NCI-H460 (cell line): ENCODE results near the gene LSM3. TPM values are rescaled to one million over a fixed set of nuclear protein-coding genes. Genes with fewer than 3 reads are reported as not detected.

Source experiments
- DNase-seq: peaks from one replicate; pipeline ENCODE4 v3.0.0-alpha.2; 2016; ENCODE audit warnings: low read depth; ENCODE audit errors: extremely low read depth
- polyA plus RNA-seq: library from polyadenylated mRNA; depleted of rRNA; stranded (reverse); fragments of >200 nt; gene quantifications from 2 replicates; pipeline ENCODE4 v1.2.3, GENCODE V29; 2014; cell fraction: nucleus; rRNA removed
- total RNA-seq: library from RNA; depleted of rRNA; stranded (reverse); fragments of >200 nt; shearing (Covaris generic); gene quantifications from 2 replicates; pipeline ENCODE4 v1.2.3, GENCODE V29; 2014; rRNA removed

The LSM3 gene
- 12.9 and 15.4 TPM in 2 replicates for total RNA-seq
- polyA plus RNA-seq: 8.1 and 16.8 TPM in 2 replicates

DNA sequence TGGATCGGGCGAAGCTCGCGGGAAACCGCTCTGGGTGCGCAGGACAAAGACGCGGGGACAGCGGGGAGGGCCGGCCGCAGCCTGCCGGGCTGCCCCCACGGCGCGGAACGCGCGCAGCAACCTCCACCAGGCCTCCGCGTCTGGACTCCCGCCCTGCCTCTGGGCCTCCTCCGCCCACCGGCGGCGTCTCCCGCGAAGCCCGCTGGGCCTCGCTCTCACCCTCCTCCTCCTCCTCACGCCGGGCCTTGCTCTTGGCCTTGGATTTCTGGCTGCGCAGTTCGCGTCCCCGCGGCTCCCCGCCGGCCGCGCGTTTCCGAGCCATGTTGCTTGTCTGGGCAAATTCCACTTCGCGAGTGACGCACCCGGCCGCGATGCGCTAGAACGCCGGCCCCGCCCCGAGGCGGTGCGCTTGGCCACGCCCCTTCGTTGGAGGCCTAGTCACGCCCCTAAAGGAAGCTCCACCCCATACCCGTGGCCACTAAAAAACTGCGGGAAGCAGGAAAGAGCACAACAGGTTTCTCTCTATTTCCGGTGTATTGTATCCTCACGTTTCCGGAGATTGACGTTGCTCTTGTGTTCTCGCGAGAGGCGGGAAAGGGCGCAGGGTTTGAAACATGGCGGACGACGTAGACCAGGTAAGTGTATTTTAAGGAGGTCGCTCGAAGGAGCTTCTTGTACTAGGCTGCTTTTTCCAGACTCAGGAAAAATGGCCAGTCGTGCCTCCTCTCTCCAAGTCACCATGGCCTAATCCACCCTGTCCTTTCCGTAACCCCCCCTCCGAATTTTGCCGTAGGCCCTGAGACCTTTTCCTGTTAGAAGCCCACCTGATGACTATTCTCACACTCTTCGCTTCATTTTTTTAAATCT, at the start of gene LSM3, which contains the start of gene XPC:
TSS of gene LSM3 (plus strand) at position 571 of the 867 bp plus-strand sequence. CDS start at position 615, 44 bp downstream.
TSS of gene XPC (minus strand) at position 355 of the 867 bp plus-strand sequence. CDS start at position 322, 33 bp downstream.
- DNase-seq: peak; percentile 98

DNA sequence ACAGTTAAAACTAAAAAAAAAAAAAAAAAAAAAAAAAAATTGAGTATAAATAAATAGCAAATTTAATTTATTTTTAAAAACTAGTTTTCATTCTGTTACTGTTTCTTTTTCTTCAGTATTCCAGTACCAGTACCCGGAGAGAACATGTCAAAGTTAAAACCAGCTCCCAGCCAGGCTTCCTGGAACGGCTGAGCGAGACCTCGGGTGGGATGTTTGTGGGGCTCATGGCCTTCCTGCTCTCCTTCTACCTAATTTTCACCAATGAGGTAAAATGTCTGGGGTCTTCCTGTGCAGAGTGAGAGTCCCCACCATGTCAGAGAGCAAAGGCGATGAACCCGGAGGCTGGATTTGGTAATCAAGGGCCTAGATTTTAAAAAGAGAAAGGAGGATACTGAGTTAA, 49.3 kb upstream of the LSM3 start:
- no peak for DNase-seq

GRCh38 chr3:14130230-14130629, 48.4 kb upstream of the LSM3 start:
- no peak for DNase-seq

- no peak for DNase-seq
Observed at GRCh38 chr3:14130707-14131106, 47.9 kb upstream of the LSM3 start.

DNA sequence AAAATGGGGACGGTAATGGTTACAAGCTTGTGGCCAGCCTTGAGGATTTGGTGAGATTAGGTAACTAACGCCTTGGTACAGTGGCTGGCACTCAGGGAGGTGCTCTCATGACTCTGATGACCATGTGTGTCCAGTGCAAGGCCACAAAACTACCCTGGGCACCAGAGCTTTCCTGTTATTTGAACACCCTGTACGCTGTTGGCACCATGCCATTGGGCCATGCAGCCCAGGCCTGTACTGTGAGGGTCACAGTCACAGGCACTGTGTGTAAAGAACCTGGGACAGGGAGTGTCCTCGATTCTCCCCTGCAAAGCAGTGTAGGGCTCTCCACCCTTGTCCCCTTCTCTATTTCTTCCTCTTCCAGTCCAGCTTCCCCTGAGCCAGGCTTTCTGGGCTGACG, 47.5 kb upstream of the LSM3 start:
- DNase-seq: no peak

DNA sequence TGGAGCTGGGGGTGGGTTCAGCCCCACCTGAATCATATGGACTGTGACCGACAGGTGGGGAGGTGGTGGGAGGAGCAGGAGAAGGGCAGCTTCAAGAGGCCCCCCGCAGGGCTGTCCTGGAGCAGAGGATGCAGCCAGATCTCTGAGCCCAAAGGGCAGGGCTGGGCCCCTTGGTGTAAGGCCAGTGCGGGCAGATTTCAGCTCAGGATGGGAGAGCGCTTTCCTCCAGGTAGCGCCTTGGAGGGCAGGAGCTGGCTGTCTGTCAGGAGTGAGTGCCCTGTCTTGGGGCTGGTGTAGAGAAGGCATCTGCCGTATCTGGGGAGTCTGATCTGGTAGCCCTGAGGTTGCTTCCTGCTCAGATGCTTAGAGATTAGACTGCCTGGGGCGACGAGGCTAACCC, 46.5 kb upstream of the LSM3 start:
- no peak for DNase-seq

DNA sequence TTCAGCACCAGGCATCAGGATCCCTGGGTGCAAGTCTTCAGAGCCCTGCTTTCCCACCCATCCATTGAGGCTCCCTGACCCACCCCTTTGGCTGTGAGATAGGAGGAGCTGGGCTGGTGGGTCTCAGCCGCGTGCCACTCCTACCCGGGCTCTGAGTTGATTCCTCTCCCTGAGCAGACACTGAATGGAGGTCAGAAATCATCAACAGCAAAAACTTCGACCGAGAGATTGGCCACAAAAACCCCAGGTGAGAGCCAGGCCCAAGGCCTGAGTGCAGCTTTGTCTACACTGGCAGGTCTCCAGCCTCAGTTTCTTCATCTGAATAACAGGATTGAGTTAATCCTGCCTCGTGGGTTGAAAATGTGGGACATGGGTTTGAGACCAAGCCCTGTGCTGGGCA, 45.9 kb upstream of the LSM3 start:
- DNase-seq: no peak

DNA sequence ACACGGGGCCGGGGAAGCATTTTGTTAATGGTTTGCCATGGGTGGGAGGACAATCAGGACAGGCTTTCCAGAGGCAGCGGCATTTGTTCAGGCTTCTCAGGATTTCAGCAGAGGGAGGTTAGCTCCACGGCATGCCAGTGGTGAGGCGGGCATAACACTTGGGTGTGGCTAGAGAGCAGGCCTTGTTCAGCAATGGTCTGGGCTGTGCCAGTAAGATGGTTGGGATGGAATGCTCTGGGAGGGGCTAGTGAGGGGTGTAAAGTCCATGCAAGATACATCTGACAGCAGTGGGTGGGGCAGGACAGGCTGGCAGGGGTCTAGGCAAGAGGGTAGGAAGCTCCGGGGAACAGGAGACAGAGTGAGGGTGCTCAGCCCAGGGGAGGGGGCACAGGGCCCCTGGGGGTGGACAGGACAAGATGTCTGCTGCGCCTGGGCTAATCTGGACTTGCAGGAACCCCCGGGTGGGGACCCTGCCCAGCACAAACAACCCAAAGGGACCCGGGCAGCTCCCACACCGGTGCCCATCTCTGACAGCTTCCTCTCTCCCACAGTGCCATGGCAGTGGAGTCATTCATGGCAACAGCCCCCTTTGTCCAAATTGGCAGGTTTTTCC, 45.3 kb upstream of the LSM3 start:
- no peak for DNase-seq

DNA sequence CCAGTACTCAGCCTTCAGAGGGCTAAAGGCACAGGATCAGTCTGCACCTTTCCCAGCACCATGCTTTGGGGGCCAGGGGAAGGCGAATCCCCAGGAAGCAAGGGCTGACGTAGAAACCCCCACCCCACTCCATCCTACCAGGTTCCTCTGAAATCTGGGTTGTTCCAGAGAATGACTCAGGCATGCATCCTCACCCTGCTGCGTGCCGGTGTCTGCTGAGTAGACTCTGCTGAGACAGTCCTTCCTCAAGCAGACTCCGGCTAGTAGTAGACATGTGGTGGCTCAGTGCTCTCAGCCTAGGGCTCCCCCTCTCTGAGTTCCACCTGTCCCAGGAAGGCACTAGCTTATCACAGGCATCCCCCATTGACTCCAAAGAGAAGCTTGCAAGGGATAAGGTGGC, 44.7 kb upstream of the LSM3 start:
- DNase-seq: no peak

GRCh38 chr3:14134291-14134690, 44.3 kb upstream of the LSM3 start:
- DNase-seq: no peak

- no peak for DNase-seq
Observed at GRCh38 chr3:14135581-14135980, 43.0 kb upstream of the LSM3 start.

DNA sequence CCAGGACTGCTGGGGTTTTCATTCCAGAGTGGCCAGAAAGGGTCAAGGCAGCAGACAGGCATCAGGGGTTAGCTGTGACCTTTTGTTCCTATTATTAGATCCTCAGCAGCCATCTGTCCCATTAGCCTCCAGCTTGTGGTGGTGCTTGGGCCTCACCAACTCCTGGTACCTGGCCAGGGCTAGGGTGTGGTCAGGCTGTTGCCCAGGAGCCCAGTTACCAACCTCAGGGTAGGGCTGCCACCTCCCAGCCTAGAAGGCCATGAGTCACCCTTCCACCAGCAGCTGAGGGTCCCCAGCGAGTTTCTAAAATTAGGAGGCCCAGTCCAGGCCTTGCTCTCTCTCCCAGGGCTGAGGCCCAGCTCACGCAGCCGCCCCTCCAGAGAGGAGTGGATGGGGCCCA, 41.6 kb upstream of the LSM3 start:
- no peak for DNase-seq

DNA sequence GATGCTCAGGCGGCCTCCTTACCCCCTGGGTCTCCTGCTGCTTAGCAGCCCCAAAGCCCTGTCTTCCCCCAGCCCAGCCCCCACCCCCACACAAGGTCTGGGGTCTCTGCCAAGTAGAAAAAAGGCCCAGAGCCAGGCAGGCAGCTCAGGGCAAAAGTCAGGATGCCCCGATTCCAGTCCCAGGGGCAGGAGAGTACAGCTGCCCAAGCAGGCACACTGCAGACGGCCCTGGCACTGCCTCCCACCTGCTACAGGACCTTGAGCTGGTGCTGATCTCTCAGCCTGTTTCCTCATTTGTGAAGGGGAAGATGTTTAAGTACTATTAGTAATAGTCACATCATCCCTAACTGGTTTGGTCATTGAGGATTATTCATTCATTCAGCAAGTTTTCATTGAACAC, 41.2 kb upstream of the LSM3 start:
- no peak for DNase-seq

GRCh38 chr3:14138109-14138877, 40.3 kb upstream of the LSM3 start:
- DNase-seq: no peak

GRCh38 chr3:14138878-14139655, 39.5 kb upstream of the LSM3 start:
- no peak for DNase-seq

DNA sequence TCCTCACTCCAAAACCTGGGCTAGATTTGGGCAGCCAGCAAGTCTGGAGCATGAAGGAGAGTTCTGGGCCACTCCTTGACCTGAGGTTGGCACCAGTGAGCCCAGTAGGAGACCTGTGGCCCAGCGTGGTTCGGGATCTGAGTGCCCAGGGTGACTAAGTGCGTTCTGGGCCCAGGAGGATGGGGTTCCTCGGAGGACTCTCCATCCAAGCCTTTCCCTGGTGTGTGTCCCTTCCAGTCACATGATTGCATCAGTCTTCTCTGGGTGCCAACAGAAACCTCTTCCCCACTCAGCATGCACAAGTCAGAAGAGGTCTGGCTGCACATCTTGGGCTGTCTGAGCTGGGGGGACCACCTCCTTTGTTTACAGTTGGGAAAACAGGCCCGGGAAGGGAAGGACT, 38.8 kb upstream of the LSM3 start:
- no peak for DNase-seq

DNA sequence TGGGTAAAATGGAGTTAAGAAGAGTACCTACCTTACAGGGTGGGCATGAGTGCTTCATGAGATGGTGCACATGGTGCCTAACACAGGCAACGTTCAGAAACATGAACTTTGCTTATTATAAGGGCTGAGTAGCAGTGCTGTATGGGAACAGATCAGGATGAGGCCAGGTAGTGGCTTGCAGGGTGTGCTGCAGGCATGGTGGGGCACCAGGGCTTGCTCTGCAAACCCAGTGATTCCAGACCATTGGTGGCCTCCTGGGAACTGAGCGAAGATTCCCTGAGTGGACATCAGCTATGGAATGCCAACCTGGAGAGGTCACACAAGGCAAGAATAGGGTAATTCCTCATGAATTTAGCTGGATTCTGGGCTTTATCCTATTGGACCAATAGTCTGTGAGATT, 37.9 kb upstream of the LSM3 start:
- no peak for DNase-seq

DNA sequence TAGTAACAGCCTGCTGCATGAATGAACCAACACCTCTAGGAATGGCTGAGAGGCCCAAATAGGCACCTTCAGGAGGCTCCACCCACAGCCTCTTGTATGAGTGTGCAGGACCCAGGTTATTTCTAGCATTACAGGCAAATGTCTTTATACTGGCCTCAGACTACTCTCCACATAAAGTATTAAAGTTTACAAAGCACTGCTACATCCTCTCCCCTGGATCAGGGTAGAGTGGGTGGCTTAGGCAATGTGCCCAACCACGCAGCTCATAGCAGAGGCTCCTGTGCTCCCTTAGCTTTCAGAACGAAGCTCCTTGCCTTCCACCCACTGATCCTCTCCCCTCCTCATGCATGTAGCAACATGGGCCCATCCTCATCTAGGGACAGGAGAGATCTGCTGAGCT, 37.5 kb upstream of the LSM3 start:
- DNase-seq: no peak

DNA sequence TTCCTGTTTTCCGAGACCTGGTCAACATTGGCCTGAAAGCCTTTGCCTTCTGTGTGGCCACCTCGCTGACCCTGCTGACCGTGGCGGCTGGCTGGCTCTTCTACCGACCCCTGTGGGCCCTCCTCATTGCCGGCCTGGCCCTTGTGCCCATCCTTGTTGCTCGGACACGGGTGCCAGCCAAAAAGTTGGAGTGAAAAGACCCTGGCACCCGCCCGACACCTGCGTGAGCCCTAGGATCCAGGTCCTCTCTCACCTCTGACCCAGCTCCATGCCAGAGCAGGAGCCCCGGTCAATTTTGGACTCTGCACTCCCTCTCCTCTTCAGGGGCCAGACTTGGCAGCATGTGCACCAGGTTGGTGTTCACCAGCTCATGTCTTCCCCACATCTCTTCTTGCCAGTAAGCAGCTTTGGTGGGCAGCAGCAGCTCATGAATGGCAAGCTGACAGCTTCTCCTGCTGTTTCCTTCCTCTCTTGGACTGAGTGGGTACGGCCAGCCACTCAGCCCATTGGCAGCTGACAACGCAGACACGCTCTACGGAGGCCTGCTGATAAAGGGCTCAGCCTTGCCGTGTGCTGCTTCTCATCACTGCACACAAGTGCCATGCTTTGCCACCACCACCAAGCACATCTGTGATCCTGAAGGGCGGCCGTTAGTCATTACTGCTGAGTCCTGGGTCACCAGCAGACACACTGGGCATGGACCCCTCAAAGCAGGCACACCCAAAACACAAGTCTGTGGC, 36.8 kb upstream of the LSM3 start:
- DNase-seq: no peak
